Measurements from ENCODE around the gene HOXD4. TPM values are rescaled to one million over a fixed set of nuclear protein-coding genes. Genes with fewer than 3 reads are reported as not detected.

The HOXD4 gene
- polyA plus RNA-seq, 3 donors = 53.4 to 68.0 (median 67.5) TPM

GRCh38 chr2:176187200-176187898 is 36.0 kb downstream of the HOXD4 start:
- no peak for DNase-seq

- DNase-seq = no peak
Measured at GRCh38 chr2:176187899-176188773, 36.8 kb downstream of the HOXD4 start, which contains the start of gene HOXD1. Gene HOXD1 (plus strand): TSS chr2:176188668. CDS start chr2:176188802, 134 bp downstream.

GRCh38 chr2:176188774-176189680 is 37.7 kb downstream of the HOXD4 start:
- DNase-seq = no peak

GRCh38 chr2:176189681-176190641 is 38.6 kb downstream of the HOXD4 start:
- no peak for DNase-seq

- no peak for DNase-seq
Measured at GRCh38 chr2:176192351-176192750, 41.0 kb downstream of the HOXD4 start.

GRCh38 chr2:176193048-176193447 is 41.7 kb downstream of the HOXD4 start:
- no peak for DNase-seq

- no peak for DNase-seq
Measured at GRCh38 chr2:176199902-176200301, 48.6 kb downstream of the HOXD4 start.

GRCh38 chr2:176200971-176201370 is 49.6 kb downstream of the HOXD4 start:
- DNase-seq = no peak

GRCh38 chr2:176202491-176202890 is 51.1 kb downstream of the HOXD4 start:
- DNase-seq = no peak

Other genes with a start within 250 kb of the HOXD4 start
- gene LNPK, start 149.3 kb upstream of the HOXD4 start, polyA plus RNA-seq (ENCODE audit: insufficient read length in 3 of 3) = 10 to 100 TPM; 23.3 to 24.0 (median 23.7) TPM
- gene EVX2, start 67.6 kb upstream of the HOXD4 start, polyA plus RNA-seq (ENCODE audit: insufficient read length in 3 of 3) = under 1 TPM in 1 of 3 donors, not detected in 2; 0.01 TPM
- gene HOXD13, start 58.8 kb upstream of the HOXD4 start, polyA plus RNA-seq (ENCODE audit: insufficient read length in 3 of 3) = under 1 TPM; 0.08 to 0.33 (median 0.20) TPM
- 1 to 10 TPM in 1 of 3 donors, under 1 TPM in 2; 0.34 to 1.1 (median 0.52) TPM for gene HOXD12, start 51.8 kb upstream of the HOXD4 start, polyA plus RNA-seq (ENCODE audit: insufficient read length in 3 of 3)
- gene HOXD11, start 44.3 kb upstream of the HOXD4 start, polyA plus RNA-seq (ENCODE audit: insufficient read length in 3 of 3) = 10 to 100 TPM; 56.2 to 72.4 (median 64.8) TPM
- gene HOXD10, start 34.8 kb upstream of the HOXD4 start, polyA plus RNA-seq (ENCODE audit: insufficient read length in 3 of 3) = 100 to 1,000 TPM; 147 to 203 (median 149) TPM
- gene HOXD9, start 28.8 kb upstream of the HOXD4 start, polyA plus RNA-seq (ENCODE audit: insufficient read length in 3 of 3) = 100 to 1,000 TPM in 1 of 3 donors, 10 to 100 TPM in 2; 87.5 to 104 (median 88.6) TPM
- gene HOXD8, start 21.8 kb upstream of the HOXD4 start, polyA plus RNA-seq (ENCODE audit: insufficient read length in 3 of 3) = 100 to 1,000 TPM; 171 to 182 (median 181) TPM
- 10 to 100 TPM; 26.0 to 32.8 (median 28.9) TPM for gene HOXD3, start 5.8 kb downstream of the HOXD4 start, polyA plus RNA-seq (ENCODE audit: insufficient read length in 3 of 3)
- 10 to 100 TPM in 1 of 3 donors, 1 to 10 TPM in 2; 9.1 to 11.5 (median 9.9) TPM for gene HOXD1, start 37.1 kb downstream of the HOXD4 start, polyA plus RNA-seq (ENCODE audit: insufficient read length in 3 of 3)
- 10 to 100 TPM; 81.3 to 90.6 (median 89.9) TPM for gene MTX2, start 117.9 kb downstream of the HOXD4 start, polyA plus RNA-seq (ENCODE audit: insufficient read length in 3 of 3)